NCI-H460 (cell line): ENCODE data around the gene USP36. TPM values are rescaled to one million over a fixed set of nuclear protein-coding genes. Genes with fewer than 3 reads are reported as not detected.

Experiments used
- DNase-seq: peaks from one replicate; pipeline ENCODE4 v3.0.0-alpha.2; 2016; ENCODE audit warnings: low read depth; ENCODE audit errors: extremely low read depth
- total RNA-seq: library from RNA; depleted of rRNA; stranded (reverse); fragments of >200 nt; shearing (Covaris generic); gene quantifications from 2 replicates; pipeline ENCODE4 v1.2.3, GENCODE V29; 2014

Gene USP36
- total RNA-seq, 1 experiment from 2014 or later, result 55.5 TPM

DNA sequence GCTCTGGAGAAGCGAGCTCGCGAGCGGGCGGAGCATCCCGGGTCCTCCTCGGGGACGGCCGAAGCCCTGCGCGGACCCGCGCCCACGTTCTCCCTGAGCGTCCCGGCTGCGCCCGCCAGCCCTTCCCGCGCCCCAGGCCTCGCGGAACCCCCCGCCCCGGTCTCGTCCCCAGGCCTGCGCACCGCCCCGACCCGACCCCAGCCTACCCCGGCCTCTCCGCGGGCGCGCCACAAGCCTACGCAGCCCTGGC lies 159 bp downstream of the USP36 start:
- no peak for DNase-seq

DNA sequence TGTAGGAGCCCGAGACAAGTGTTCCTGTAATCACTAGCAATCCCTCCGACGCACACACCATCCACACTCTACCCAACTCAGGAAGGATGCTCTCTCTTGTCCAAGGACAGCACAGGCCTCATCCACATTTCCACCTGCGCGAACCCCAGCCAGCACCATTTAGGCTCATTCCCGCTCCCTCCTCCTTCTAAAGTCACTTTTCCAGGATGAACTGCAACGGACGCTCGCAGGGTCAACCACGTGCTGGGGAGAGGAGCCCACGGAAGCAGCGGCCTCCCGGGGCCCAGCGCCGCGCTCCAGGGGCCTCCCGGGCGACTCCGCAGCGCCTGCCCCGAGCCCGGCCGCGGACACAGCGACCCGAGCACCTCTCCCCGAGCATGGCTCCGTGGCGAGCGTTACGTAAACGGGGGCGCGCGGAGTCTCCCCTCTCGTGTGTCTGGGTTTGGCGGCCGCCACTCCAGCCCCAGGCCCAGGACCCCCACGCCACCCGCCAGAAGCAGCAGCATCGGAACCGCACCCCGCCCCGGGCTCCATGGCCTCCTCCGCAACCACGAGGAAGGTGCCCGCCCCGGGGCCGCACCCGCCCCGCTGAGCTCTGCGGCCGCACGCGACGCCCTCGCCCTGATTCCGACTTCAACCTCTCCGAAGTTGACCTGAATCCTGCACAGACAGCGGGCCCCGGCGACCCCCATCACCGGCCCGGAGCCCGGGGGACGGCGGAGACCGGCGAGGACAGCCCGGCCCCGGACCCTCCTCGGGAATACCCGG lies 668 bp downstream of the USP36 start:
- no peak for DNase-seq

DNA sequence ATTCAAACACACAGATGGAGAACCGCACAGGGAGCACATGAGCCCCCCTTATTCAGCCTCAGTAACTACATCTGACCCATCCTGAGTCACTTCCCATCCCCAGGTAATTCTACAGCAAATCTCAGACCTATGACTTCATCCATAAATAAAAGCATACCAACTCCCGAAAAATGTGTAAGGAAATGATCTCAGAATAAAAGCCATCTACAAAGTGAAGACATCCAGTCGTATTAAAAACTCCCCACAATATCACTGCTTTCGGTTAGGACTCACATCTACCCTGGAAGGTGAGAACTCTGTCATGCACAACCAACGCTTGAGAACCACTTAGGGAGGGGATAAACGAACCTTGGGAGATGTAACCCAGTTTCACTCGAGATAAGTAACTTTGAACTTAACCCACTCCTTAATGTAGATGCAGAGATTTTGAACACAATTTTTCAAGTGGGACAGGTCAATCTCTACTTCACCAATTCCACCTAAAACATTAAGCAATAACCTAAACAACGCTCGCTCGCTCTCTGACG lies 1.3 kb downstream of the USP36 start:
- DNase-seq, result no peak

DNA sequence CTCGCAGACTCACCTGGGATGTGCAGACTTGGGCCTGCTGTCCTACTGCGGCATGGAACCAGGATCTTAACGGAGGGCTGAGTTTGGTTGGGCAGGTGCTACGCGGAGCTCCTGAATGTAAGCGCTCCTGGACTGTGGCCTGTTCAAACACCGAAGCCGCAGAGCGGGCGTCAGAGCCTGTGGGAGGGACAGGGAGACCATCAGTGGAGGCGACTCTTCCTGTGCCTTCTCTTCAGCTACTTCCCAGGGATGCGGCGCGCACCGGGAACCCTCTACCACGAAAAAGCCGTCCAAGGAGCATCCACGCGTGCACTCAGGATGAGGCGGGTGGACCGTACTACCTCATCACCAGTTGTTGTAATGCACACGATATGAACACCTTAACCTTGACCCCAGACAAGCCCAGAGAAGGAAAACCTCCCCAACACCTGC lies 2.0 kb downstream of the USP36 start:
- no peak for DNase-seq

DNA sequence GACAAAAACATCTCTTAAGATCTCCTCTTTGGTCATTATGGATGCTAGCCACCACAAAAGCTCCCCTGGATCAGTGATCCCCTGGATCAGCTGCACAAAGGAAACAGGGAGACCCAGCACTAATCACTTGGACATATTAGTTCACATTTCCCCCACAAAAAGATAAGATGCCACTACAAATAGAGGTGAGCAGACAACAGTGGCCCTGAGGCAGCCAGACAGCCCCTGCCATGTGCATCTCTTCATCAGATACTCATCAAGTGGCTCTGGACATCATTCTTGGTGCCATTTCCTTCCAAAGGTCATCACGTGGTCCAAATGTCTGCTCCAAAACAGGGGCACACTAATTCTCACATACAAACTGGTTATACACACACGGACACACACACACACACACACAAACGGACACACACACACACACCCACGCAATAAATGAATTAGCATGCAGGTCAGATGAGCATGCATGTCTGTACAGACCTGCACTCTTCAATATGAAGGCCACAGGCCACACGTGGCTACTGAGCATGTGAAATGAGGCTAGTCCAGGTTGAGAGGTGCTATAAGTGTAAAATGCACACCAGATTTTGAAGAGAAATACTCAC lies 4.1 kb downstream of the USP36 start:
- no peak for DNase-seq

DNA sequence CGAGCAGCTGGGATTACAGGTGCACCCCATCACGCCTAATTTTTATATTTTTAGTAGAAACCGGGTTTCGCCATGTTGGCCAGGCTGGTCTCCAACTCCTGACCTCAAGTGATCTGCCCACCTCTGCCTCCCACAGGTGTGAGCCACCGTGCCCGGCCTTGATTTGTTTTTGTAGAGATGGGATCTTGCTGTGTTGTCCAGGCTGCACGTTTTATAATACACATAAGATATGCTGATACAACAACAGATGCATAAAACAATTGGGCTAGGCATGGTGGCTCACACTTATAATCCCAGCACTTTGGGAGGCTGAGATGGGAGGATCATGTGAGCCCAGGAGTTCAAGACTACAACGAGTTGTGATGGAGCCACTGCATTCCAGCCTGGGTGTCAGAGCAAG lies 6.0 kb downstream of the USP36 start:
- no peak for DNase-seq

DNA sequence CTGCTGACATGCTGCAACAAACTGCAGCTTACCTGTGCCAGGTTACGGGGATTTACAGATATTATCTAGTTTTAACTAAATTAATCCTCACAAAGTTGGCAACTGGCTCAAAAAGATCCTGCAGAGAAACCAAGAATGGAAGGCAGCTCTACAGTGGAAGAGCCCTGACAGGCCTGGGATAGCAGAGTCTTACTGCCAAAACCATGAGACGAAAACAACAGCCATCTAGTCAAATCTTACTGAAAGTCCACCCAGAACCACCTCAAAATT lies 8.1 kb downstream of the USP36 start:
- DNase-seq, result no peak

DNA sequence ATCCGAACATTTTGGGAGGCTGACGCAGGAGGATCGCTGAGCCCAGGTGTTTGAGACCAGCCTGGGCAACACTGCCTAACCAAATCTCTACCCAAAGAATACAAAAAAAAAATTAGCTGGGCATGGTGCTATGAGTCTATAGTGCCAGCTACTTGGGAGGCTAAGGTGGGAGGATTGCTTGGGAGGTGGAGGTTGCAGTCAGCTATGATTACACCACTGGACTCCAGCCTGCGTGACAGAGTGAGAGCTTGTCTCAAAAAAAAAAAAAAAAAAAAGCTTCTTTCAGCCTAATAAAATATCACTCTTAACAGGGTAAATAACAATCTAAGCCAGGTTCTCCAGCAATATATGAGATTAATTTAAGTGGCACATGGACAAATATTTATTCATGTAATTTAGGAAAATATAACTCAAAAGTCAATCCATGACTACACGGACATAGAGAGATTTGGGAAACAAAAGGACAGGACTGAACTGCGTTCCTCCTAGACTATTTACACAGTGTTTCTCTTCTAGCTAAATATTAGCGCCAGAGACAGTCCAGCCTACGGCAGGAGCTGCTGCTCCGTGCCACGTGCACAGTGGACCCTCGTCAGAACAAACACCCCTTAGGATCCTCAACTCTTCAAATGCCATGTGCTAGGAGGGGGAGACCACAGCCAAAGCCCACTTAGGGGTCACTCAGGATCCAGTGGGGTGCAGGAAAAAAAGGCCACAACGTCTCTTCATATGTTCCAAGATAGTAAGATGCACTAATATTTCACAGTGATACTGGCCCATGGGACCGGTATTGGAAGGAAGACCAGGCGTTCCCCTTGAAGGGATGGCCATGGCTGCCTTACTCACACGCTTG lies 8.7 kb downstream of the USP36 start:
- no peak for DNase-seq

DNA sequence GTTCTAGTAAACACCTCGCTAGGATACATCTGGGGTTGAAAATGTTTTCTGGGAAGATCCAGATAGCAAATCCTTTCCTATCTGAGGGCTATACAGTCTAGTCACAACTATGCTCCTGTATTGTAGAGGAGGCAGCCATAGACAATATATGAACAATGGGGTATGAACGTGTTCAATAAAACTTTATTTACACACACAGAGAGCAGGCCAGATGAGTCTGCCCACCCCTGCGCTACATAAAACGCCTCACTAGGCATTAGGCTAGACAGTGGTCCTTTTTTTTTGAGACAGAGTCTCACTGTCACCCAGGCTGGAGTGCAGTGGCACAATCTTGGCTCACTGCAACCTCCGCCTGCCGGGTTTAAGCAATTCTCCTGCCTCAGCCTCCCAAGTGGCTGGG lies 11.1 kb downstream of the USP36 start:
- DNase-seq, result no peak

DNA sequence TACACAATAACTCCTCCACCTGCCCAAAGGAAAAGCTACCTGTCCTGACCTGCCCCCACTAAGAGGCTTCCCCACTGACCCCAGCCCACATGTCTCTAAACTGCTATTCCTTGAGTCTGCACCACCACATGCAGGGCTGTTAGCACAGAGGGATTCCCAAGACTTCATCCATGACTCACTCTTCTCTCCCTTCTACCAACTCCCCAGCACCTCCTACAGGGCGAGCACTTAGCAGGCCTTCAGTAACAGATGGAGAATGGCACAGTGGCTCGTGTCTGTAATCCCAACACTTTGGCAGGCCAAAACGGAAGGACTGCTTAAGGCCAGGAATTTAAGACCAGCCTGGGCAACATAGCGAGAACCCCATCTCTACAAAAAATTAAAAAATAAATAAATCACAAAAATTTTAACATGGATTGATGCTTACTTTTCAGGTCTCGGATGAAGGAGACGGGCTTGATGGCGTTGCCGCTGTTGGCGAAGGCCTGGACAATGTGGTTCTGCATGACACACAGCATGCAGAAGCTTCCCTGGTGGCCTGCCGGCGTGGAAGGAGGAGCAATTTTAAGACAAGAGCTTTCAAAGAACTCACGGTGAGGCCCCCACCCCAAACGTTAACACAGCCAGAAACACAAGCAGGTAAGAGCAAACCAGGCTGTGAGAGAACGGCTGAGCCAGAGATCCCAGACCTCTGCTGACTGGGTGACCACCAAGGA lies 12.0 kb downstream of the USP36 start:
- peak; percentile 33 for DNase-seq

DNA sequence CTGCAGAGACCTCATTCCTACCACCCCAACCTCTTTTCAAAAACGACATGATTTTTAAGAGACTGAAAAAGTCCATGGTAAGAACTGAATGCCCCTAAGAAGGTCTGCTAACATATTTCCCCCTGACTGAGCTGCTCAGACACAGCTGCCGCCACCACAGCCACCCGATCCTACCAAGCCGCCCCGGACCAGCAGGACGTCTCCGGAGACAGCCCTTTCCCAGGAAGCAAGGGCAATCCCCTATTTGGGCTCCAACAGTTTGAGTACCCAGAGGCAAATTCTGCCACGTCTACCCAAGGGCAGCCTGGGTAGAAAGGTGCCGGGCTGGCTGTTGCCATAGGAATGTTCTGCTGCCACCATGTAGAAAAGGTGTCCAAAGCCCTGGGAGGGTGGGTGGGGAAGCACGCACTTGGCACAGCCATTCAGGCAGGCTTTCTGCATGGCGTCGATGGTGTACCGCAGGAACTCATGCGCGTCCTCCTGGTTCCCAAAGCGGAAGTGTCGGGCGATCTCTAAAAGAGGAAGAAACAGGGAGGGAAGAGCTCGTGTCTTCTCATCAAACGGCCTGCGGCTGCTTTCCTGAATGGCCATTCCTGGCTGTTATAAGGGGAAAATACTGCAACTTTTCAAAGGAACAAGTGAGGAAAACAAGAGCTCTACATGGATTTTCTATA lies 13.6 kb downstream of the USP36 start:
- DNase-seq, result no peak

DNA sequence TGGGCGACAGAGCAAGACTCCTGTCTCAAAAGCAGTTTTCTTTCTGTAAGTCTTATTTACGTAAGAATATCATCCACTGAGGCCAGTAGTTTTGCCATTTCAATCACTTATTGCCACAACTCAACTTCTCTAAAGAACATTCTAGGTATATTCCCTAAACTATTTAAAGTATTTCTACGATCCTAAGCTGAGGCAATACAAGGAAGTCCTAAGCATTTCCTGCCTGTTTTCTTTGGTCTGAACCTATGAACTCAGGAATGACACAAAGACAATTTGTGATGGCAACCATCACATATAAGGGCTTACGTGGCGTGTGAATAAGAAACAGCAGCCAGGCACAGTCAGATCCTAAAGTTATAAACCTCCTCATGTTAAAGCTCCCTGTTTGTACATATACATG lies 14.2 kb downstream of the USP36 start:
- DNase-seq, result no peak

DNA sequence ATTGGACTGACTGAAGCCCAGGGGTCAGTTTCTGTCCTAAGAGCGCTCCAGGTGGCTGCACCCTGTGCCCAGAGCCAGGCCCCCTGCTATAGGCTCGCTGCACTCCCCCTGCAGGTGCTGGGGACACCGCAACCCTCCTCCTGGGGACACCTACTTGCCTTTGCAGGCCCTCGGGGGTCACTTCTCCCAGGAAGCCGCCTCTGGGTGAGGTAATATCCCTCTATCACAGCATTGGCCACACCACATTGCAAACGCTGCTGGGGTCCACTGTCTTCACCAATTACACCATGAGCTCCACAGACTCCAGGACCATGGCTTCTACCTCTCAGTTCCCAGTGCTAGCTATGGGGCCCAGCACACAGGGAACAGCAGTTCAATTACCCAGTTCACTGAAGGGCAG lies 14.9 kb downstream of the USP36 start:
- DNase-seq, result no peak

DNA sequence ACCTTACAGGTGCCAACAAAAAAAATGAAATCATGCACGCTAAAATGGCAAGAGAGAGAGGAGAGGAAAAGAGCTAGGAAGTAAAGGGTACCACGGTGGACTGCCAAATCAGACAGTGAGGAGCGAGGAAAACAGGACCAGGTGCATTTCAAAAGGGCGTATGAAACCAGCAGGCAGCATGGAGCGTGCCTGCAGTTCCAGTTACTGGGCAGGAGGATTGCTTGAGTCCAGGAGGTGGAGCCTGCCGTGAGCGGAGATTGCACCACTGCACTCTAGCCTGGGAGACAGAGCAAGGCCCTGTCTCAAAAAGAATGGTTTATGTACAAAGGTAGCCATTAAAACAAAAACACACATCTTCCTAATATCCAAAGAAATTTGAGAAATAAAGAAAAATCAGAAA lies 16.4 kb downstream of the USP36 start:
- no peak for DNase-seq

DNA sequence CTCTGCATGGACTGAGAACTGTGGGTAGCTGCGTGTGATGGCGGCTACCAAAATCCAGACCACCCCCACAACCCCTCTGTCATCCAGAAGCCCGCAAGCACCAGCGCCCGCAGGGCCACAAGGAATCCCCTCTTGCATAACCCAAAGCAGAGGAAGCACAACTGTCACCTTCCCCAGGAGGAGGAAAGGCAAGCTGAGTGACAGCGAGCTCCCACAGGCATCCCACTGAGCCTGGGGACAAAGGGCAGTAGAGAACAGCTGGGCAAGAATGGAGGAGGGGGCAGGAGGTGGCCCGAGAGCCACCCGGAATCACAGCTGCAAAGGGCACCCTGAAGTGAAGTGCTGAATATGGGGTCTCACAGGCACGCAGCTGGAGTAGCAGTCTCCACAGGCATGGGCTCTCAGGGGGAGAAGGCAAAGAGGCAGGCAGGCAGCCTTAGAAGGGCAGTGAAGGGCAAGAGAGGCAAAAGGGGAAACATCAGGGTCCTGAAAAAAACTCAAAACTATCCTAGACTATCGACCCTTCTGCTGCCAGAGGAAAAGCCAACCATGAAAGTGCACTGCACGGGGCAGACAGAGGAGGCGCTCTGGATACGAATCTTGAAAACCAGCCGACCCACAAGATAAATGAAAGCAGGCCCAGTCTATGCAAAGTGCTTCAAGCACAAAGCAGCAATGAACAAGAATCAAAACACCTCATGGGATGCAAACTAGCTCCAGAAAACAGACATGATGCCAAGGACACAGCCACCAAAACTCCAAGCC lies 17.1 kb downstream of the USP36 start:
- DNase-seq, result no peak

DNA sequence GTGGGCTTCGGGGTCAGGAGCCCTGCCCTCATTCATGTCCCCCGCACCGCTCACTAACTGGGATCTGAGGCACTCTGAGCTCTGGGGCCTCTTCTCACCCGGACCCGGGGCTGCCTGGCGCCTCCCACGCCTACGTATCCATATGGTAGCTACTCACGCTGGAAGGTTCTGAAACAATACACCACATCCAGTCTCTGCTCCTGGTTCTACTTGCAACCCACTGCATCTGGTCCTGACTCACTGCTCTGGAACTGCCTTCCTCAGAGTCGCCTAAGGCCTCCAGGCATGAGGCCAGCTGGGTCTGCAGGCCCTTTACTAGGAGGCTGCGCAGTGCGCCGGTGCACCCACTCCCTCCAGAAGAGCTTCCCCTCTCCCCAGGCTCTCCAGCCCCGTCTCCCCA lies 18.1 kb downstream of the USP36 start:
- no peak for DNase-seq

DNA sequence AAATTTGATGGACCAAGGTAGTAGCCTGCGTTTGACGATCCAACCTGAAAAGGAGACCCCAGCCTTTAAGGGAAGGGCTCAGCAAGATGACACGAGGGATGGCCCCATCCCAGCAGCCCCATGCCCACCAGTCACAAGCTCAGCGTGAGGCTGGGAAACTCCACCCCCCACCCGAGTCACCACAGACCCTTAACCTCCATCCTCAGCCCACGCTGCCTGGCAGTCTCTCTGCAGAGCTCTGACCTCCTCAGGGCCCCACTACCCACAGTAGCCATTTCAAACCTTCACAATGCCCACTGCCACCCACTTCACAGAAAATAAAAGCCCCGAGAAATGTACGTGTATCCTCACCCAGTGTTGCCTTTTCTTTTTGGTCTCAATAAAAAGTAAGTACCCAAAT lies 18.7 kb downstream of the USP36 start:
- no peak for DNase-seq

DNA sequence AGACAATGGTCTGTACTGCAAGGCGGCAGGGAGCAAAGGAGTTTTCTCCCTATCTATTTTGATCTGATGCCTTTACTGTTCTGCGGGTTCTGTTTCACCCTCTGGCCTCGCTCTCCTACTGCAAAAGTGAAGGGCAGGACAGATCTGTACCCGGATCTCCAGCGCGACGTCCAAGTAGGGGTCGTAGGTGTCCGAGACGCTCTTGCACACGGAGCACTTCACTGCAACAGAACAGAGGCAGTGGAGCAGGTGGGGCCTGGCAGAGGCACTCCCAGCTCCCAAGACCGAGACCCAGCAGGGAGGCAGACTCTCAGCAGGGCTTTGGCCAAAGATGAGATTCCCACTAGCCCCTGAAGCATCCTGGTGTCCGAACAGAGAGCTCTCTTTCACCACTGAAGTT lies 19.8 kb downstream of the USP36 start:
- no peak for DNase-seq

DNA sequence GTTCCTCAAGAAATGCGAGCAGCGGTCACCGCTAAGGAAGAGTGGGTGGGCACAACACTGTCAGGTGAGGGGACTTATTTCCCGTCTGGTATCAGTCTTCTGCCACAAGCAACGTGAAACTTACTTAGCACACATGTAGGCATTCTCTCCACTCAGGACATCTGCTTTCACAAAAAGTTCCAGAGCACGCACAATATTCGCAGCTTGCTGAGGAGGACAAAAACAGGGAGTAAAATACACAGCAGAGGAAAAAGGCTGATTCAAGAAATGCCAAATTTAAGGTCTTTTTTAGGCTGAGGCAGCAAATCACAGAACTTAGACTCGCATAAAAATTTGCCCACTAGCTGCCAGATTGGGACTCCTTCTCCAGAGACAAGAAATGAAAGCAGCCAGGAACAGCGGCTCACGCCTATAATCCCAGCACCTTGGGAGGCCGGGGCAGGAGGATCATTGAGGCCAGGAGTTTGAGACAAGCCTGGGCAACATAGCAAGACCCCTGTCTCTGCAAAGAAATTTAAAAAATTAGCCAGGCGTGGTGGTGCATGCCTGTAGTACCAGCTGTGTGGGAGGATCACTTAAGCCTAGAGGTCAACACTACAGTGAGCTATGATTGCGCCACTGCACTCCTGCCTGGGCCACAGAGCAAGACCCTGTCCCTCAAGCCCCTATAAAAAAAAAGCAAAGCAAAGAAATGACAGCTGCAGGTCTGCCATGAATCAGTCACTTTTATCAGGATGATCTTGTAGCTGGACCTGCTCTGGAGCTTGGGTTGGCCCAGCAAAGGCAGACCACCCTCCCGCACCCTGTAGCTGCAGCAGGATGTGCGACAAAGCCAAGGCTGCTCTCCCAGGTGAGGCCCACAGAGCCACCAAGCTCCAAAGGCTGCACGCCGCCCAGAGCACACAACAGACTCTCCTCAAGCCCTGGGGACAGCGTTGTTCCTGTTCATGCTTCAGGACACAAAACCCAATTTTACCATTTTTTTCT lies 20.5 kb downstream of the USP36 start:
- no peak for DNase-seq
